Measurements from ENCODE around the gene BPIFB1.

BPIFB1 gene

GRCh38 chr20:33281550-33282146, 1.4 kb upstream of the BPIFB1 start:
- DNase-seq (ENCODE audit: low read depth) = no peak
- TF ChIP-seq CTCF (conservative IDR thresholded peaks at IDR 0.05; ENCODE audit: control insufficient read depth, insufficient read depth, low read depth, low read length) = no peak
- H3K4me3 ChIP-seq (ENCODE audit: control insufficient read depth, low read depth, low read length) = no peak overlapping the region

- no peak for DNase-seq (ENCODE audit: low read depth)
- TF ChIP-seq CTCF (conservative IDR thresholded peaks at IDR 0.05; ENCODE audit: control insufficient read depth, insufficient read depth, low read depth, low read length) = no peak
- H3K4me3 ChIP-seq (ENCODE audit: control insufficient read depth, low read depth, low read length) = no peak overlapping the region
These were observed 649 bp upstream of the BPIFB1 start for GRCh38 chr20:33282196-33282934.

DNA sequence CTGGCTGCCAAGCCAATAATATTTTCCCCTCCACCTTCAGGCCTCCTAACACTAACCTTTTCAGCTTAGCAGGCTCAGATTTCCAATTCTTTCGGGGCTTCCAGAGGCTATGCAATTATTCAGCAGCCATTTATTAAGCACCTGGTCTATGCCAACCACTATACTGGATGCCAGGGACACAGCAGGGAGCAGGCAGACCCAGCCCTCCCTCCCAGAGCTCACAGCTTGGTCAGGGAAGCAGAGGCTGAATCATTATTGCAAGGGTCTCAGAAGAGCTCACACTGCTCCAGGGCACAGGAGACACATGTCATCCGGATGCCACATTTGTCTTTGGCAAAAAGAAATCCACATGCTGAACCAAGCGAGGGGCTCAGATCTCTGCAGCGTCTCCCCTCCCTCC, 1.3 kb downstream of the BPIFB1 start:
- H3K4me3 ChIP-seq (ENCODE audit: control insufficient read depth, low read depth, low read length) = no peak overlapping the region
- no peak for TF ChIP-seq CTCF (conservative IDR thresholded peaks at IDR 0.05; ENCODE audit: control insufficient read depth, insufficient read depth, low read depth, low read length)
- DNase-seq (ENCODE audit: low read depth) = no peak

DNA sequence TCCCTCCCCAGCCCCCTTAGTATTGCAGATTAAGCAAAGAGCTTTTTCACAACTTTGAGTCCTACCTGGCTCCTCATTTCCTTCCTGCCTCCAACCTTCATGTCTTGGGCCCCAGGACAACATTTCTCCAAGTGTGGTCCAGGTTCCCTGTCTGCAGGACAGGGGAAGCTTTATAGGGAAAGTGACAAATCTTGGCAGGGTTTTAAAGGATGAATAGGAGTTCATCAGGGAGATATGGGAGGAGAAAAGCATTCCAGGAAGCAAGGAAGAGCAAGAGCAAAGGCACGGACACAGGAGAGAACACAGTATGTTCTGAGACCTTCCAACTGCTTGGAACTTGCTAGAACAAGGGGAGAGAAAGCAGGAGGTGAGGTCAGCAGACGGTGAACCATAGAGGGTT, 1.9 kb downstream of the BPIFB1 start:
- DNase-seq (ENCODE audit: low read depth) = no peak
- no peak overlapping the region for H3K4me3 ChIP-seq (ENCODE audit: control insufficient read depth, low read depth, low read length)
- no peak for TF ChIP-seq CTCF (conservative IDR thresholded peaks at IDR 0.05; ENCODE audit: control insufficient read depth, insufficient read depth, low read depth, low read length)

DNA sequence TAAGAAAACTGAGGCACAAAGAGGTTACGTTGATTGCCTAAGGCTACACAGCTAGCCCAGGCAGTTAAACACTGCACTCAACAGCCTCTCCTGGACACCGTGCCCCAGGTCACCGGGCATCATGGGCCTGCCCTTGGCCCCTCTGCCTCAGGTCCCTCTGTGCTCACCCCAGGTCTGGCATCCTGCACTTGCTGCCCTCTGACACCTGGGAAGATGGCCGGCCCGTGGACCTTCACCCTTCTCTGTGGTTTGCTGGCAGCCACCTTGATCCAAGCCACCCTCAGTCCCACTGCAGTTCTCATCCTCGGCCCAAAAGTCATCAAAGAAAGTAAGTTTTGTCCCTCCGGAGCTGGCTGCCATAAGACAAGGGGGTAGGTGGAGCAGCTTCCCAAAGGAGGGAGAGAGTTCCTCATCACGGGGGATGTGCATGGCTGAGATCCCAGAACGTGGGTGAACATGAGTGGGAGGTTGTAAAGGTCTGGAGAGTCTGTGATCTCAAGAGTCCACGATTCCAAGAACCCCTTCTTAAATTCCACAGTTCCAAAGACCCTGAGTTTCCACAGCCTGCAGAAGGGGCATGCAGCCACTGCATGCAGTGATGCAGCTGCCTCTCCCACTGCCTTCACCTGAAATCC, 3.0 kb downstream of the BPIFB1 start:
- TF ChIP-seq CTCF (conservative IDR thresholded peaks at IDR 0.05; ENCODE audit: control insufficient read depth, insufficient read depth, low read depth, low read length) = no peak
- no peak for DNase-seq (ENCODE audit: low read depth)
- H3K4me3 ChIP-seq (ENCODE audit: control insufficient read depth, low read depth, low read length) = no peak overlapping the region

- no peak for DNase-seq (ENCODE audit: low read depth)
- H3K4me3 ChIP-seq (ENCODE audit: control insufficient read depth, low read depth, low read length) = no peak overlapping the region
- no peak for TF ChIP-seq CTCF (conservative IDR thresholded peaks at IDR 0.05; ENCODE audit: control insufficient read depth, insufficient read depth, low read depth, low read length)
These were observed 4.9 kb downstream of the BPIFB1 start for GRCh38 chr20:33287884-33288283.
